Measurements from ENCODE around the gene PCYT1B. TPM values are rescaled to one million over a fixed set of nuclear protein-coding genes. Genes with fewer than 3 reads are reported as not detected.
A peak's percentile ranks its signal among the peaks of the same experiment; 100 is the strongest.
"Not testable (repeated sequence)": the region's sequence is repeated elsewhere in the genome, so short reads cannot be mapped to it uniquely, and the experiment has no call there.

The PCYT1B gene
- total RNA-seq: 0.10 TPM
- long read RNA-seq: 0 reads

- DNase-seq (ENCODE audit: low spot score): no peak
Measured at GRCh38 chrX:24647257-24648058, at the start of gene PCYT1B. Gene PCYT1B, minus strand, starts transcription at chrX:24647347. Its CDS starts 242 bp downstream, at chrX:24647105.

GRCh38 chrX:24696294-24696693 is 49.1 kb upstream of the PCYT1B start:
- no peak for DNase-seq (ENCODE audit: low spot score)

GRCh38 chrX:24694825-24695224 is 47.7 kb upstream of the PCYT1B start:
- DNase-seq (ENCODE audit: low spot score): no peak

GRCh38 chrX:24693453-24694202 is 46.5 kb upstream of the PCYT1B start, which contains the start of gene POLA1:
Gene POLA1, plus strand, starts transcription at chrX:24693918. Its CDS starts 44 bp downstream, at chrX:24693962.
- peak; percentile 93 for DNase-seq (ENCODE audit: low spot score)

GRCh38 chrX:24692305-24692704 is 45.2 kb upstream of the PCYT1B start:
- DNase-seq (ENCODE audit: low spot score): no peak

GRCh38 chrX:24684048-24684447 is 36.9 kb upstream of the PCYT1B start:
- DNase-seq (ENCODE audit: low spot score): no peak

GRCh38 chrX:24682739-24683432 is 35.7 kb upstream of the PCYT1B start:
- no peak for DNase-seq (ENCODE audit: low spot score)

- no peak for DNase-seq (ENCODE audit: low spot score)
Measured at GRCh38 chrX:24676403-24677024, 29.4 kb upstream of the PCYT1B start.

GRCh38 chrX:24673424-24673823 is 26.3 kb upstream of the PCYT1B start:
- DNase-seq (ENCODE audit: low spot score): no peak

- DNase-seq (ENCODE audit: low spot score): no peak
Measured at GRCh38 chrX:24672701-24673190, 25.6 kb upstream of the PCYT1B start.

GRCh38 chrX:24668111-24668510 is 21.0 kb upstream of the PCYT1B start:
- DNase-seq (ENCODE audit: low spot score): no peak

- no peak for DNase-seq (ENCODE audit: low spot score)
Measured at GRCh38 chrX:24662352-24662751, 15.2 kb upstream of the PCYT1B start.

GRCh38 chrX:24661292-24661691 is 14.1 kb upstream of the PCYT1B start:
- DNase-seq (ENCODE audit: low spot score): no peak

GRCh38 chrX:24659646-24660045 is 12.5 kb upstream of the PCYT1B start:
- DNase-seq (ENCODE audit: low spot score): no peak

GRCh38 chrX:24659106-24659505 is 12.0 kb upstream of the PCYT1B start:
- DNase-seq (ENCODE audit: low spot score): no peak

- DNase-seq (ENCODE audit: low spot score): no peak
Measured at GRCh38 chrX:24658421-24658820, 11.3 kb upstream of the PCYT1B start.

- DNase-seq (ENCODE audit: low spot score): no peak
Measured at GRCh38 chrX:24657671-24658386, 10.7 kb upstream of the PCYT1B start.

GRCh38 chrX:24655679-24656078 is 8.5 kb upstream of the PCYT1B start:
- not testable (repeated sequence) for DNase-seq (ENCODE audit: low spot score)

GRCh38 chrX:24651783-24652182 is 4.6 kb upstream of the PCYT1B start:
- no peak for DNase-seq (ENCODE audit: low spot score)

GRCh38 chrX:24648495-24648894 is 1.3 kb upstream of the PCYT1B start:
- no peak for DNase-seq (ENCODE audit: low spot score)
